Subcutaneous adipose tissue (tissue), 4 donors: ENCODE measurements around the gene SERPINI2. TPM values are rescaled to one million over a fixed set of nuclear protein-coding genes. Genes with fewer than 3 reads are reported as not detected.

Source experiments
- CTCF ChIP-seq: fragments of 450-650 bp; IDR thresholded peaks from one replicate; pipeline ENCODE4 v1.5.1; 2016; ENCODE audit warnings: low read depth, mild to moderate bottlenecking, control low read depth, antibody characterized with exemption, moderate library complexity
- total RNA-seq, 4 donors: library from RNA; depleted of rRNA; stranded (reverse); fragments of >200 nt; gene quantifications; one replicate each; pipeline ENCODE4 v1.1.0, GENCODE V29; 2016

SERPINI2 gene
- total RNA-seq, 4 donors from 2014 or later = 1.3 TPM; not detected in 3

- TF ChIP-seq CTCF = no peak
These were observed 76.0 kb downstream of the SERPINI2 start for GRCh38 chr3:167397826-167398225.

GRCh38 chr3:167396075-167396474 lies 77.8 kb downstream of the SERPINI2 start:
- TF ChIP-seq CTCF = no peak

- no peak for TF ChIP-seq CTCF
These were observed 79.8 kb downstream of the SERPINI2 start for GRCh38 chr3:167394003-167394402.

Other genes starting within 250 kb of the SERPINI2 start
- not detected for gene ZBBX, start 93.7 kb downstream of the SERPINI2 start, total RNA-seq
- gene WDR49, start 179.9 kb upstream of the SERPINI2 start, total RNA-seq = 1 to 10 TPM in 2 of 4 donors, under 1 TPM in 2; 0.85 to 2.6 (median 1.6) TPM